ENCODE data around the gene PGP.

Gene PGP

DNA sequence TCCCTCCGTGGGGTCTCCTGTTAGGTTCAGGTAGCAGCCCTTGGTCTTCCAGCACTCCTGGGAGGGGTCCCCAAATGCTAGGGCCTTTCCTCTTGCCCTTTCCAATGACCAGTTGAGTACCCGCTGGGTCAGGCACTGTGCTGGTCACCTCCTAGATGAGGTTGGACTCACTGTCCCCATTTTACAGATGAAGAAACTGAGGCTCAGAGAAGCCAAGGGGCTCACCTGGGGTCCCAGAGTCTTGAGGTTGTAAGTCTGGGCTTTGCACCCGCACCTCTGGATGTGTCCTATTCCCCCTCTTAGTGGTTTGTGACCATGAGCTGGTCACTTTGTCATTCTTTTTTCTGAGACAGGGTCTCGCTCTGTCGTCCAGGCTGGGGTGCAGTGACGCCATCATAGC lies 16.9 kb downstream of the PGP start:
- Histone ChIP-seq H3K4me2 (no peak overlapping the region), H4K20me1 (ENCODE audit: insufficient read depth) (no peaks in the 10 kb centered on the region), H3K4me3 (IDR thresholded peaks at IDR 0.05; ENCODE audit: insufficient read depth, low read depth, low read length) (no peak overlapping the region), H2AFZ (ENCODE audit: low read depth) (no peak overlapping the region), H3K9ac (no peak overlapping the region), H3K36me3 (ENCODE audit: insufficient read depth) (no peaks in the 10 kb centered on the region), H3K27ac (no peak overlapping the region), H3K4me1 (ENCODE audit: low read depth, poor library complexity, severe bottlenecking) (no peaks in the 10 kb centered on the region), H3K79me2 (ENCODE audit: insufficient read depth, low read depth) (no peaks in the 10 kb centered on the region), H3K27me3 (ENCODE audit: insufficient read depth, low read depth) (peaks cover 82% of the 10 kb centered on the region)
- TF ChIP-seq, protein P1, sequence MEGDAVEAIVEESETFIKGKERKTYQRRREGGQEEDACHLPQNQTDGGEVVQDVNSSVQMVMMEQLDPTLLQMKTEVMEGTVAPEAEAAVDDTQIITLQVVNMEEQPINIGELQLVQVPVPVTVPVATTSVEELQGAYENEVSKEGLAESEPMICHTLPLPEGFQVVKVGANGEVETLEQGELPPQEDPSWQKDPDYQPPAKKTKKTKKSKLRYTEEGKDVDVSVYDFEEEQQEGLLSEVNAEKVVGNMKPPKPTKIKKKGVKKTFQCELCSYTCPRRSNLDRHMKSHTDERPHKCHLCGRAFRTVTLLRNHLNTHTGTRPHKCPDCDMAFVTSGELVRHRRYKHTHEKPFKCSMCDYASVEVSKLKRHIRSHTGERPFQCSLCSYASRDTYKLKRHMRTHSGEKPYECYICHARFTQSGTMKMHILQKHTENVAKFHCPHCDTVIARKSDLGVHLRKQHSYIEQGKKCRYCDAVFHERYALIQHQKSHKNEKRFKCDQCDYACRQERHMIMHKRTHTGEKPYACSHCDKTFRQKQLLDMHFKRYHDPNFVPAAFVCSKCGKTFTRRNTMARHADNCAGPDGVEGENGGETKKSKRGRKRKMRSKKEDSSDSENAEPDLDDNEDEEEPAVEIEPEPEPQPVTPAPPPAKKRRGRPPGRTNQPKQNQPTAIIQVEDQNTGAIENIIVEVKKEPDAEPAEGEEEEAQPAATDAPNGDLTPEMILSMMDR (conservative IDR thresholded peaks at IDR 0.05; ENCODE audit: low read depth, low read length): no peak

DNA sequence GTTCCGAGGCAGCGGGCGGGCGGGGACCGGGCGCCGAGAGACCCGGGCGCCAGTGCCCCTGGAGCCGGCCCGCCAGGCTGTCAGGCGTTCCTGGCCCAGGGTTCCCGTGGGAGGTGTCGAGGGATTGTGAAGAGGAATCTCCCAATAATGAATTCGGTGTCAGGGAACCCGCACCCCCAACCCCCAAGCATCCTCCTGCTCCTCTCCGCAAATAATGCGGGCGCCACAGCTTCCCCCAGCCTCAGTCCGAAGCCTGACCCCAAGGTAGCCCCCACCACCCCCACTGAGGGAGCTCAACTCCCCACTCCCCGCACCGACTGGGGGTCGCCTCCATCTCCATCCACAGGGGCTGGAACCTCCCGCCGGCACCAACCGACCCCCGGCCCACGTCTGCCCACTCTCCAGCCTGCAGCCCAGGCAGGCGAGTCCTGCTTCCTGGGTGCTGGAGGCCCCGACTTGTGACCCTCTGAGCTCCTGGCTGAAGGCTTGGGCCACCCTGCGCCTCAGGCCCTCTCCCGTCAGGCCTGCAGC lies 17.6 kb downstream of the PGP start:
- TF ChIP-seq, protein P1 (conservative IDR thresholded peaks at IDR 0.05; ENCODE audit: low read depth, low read length): no peak
- Histone ChIP-seq H3K4me1 (ENCODE audit: low read depth, poor library complexity, severe bottlenecking) (no peaks in the 10 kb centered on the region), H3K27me3 (ENCODE audit: insufficient read depth, low read depth) (peaks cover 80% of the 10 kb centered on the region), H2AFZ (ENCODE audit: low read depth) (no peak overlapping the region), H3K9ac (no peak overlapping the region), H3K79me2 (ENCODE audit: insufficient read depth, low read depth) (no peaks in the 10 kb centered on the region), H3K4me3 (IDR thresholded peaks at IDR 0.05; ENCODE audit: insufficient read depth, low read depth, low read length) (no peak overlapping the region), H3K36me3 (ENCODE audit: insufficient read depth) (no peaks in the 10 kb centered on the region), H3K4me2 (no peak overlapping the region), H3K27ac (no peak overlapping the region), H4K20me1 (ENCODE audit: insufficient read depth) (no peaks in the 10 kb centered on the region)

DNA sequence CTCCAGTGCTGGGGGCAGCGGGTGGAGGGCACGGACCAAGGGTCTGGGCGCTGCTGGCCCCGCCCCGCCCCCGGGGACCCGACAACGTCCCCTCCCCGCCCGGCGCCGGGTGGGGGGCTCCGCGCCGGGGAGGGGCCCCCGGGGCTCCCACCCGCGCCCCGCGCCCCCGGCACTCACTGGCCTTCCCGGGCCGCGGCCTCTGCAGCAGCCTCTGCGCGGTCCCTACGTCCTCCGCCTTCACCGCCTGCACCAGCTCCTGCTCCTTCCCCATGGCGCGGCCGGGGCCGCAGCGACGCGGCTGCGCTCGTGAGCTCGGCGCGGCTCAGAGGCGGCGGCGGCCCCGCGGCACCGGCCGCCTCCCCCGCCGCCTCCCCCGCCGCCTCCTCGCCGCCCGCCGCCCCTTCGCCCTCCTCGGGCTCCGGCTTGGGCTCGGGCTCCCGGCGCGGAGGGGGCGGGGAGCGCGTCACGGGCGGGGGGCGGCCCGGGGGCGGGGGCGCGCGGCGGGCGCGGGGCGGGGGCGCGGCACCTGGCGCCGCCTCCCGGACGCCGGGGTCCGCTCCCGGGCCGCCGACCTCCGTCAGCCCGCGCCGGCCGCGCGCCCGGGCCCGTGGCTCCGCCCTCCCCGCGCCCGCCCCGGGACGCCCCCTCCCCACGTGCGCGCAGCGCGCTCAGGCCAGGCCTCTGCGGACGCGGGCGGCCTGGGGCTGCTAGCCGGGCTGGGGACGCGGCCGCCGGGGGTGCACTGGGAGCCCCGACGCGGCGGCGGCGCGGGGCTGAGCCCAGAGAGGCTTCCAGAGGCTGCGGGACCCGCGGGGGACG lies 18.3 kb downstream of the PGP start, which contains the start of gene CASKIN1:
TSS of gene CASKIN1 (minus strand) at position 444 of the 819 bp plus-strand sequence. CDS start at position 271, 173 bp downstream.
- TF ChIP-seq, protein P1 (conservative IDR thresholded peaks at IDR 0.05; ENCODE audit: low read depth, low read length): no peak
- H3K4me1 ChIP-seq (ENCODE audit: low read depth, poor library complexity, severe bottlenecking): no peaks in the 10 kb centered on the region
- no peaks in the 10 kb centered on the region for H3K79me2 ChIP-seq (ENCODE audit: insufficient read depth, low read depth)
- H3K27me3 ChIP-seq (ENCODE audit: insufficient read depth, low read depth): peaks cover 82% of the 10 kb centered on the region
- no peak within 1 kb of the TSS for H3K9ac ChIP-seq
- peak within 1 kb of the TSS; percentile 29 for H3K4me2 ChIP-seq
- H2AFZ ChIP-seq (ENCODE audit: low read depth): no peak within 1 kb of the TSS
- no peak within 1 kb of the TSS for H3K4me3 ChIP-seq (IDR thresholded peaks at IDR 0.05; ENCODE audit: insufficient read depth, low read depth, low read length)
- no peaks in the 10 kb centered on the region for H3K36me3 ChIP-seq (ENCODE audit: insufficient read depth)
- H3K27ac ChIP-seq: no peak within 1 kb of the TSS
- H4K20me1 ChIP-seq (ENCODE audit: insufficient read depth): no peaks in the 10 kb centered on the region

DNA sequence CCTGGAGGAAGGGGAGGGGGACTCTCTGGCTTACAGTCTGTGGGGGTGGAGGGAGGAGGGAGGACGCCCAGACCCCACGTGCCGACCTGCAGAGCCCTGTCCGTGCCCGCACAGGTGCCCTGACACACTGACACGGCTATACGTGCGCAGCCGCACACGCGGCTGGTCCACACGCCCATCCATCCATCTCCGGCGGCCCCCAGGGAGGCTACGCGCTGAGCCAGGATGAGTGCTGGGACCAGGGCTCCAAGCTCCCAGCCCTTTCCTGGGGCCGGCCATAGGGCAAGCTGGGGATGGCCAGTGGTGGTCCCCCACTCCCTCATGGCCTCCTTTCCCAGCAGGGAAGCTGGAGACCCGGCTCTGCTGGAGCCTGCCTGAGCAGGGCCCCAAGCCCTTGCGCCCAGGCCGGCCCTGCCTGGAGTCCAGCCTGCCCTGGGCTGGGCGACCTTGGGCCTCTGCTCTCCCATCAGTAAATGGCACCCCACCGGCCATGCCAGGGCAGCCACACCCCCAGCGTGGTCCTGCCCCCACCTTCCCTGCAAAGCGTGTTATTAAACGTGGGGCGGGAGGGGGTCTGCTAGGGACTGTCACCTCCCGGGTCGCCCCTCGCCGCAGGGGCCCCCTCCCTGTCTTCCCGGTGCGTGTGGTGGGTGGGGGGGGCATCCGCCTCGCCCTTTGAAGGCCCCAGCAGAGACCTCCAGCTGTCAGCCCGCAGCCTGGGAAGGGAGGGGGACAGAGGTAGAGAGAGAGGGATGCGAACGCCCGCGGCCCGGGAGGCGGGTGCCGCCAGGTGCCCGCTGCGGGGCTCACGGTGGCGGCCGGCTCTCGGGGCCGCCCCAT lies 19.1 kb downstream of the PGP start:
- peak overlapping the region; percentile 29 for H3K4me2 ChIP-seq
- H3K27me3 ChIP-seq (ENCODE audit: insufficient read depth, low read depth): peaks cover 79% of the 10 kb centered on the region
- TF ChIP-seq, protein P1 (conservative IDR thresholded peaks at IDR 0.05; ENCODE audit: low read depth, low read length): no peak
- no peaks in the 10 kb centered on the region for H3K79me2 ChIP-seq (ENCODE audit: insufficient read depth, low read depth)
- H2AFZ ChIP-seq (ENCODE audit: low read depth): no peak overlapping the region
- no peak overlapping the region for H3K9ac ChIP-seq
- H3K4me3 ChIP-seq (IDR thresholded peaks at IDR 0.05; ENCODE audit: insufficient read depth, low read depth, low read length): no peak overlapping the region
- H4K20me1 ChIP-seq (ENCODE audit: insufficient read depth): no peaks in the 10 kb centered on the region
- H3K27ac ChIP-seq: no peak overlapping the region
- H3K36me3 ChIP-seq (ENCODE audit: insufficient read depth): no peaks in the 10 kb centered on the region
- H3K4me1 ChIP-seq (ENCODE audit: low read depth, poor library complexity, severe bottlenecking): no peaks in the 10 kb centered on the region
